ENCODE results near the gene SYCE1. TPM values are rescaled to one million over a fixed set of nuclear protein-coding genes. Genes with fewer than 3 reads are reported as not detected.

The SYCE1 gene
- total RNA-seq, 3 donors from 2014 or later = 3.9 to 5.4 TPM; not detected in 1

- TF ChIP-seq POLR2A (IDR thresholded peaks at IDR 0.05) (no peak), POLR2AphosphoS5 (IDR thresholded peaks at IDR 0.05) (no peak)
- TF ChIP-seq, protein P1, sequence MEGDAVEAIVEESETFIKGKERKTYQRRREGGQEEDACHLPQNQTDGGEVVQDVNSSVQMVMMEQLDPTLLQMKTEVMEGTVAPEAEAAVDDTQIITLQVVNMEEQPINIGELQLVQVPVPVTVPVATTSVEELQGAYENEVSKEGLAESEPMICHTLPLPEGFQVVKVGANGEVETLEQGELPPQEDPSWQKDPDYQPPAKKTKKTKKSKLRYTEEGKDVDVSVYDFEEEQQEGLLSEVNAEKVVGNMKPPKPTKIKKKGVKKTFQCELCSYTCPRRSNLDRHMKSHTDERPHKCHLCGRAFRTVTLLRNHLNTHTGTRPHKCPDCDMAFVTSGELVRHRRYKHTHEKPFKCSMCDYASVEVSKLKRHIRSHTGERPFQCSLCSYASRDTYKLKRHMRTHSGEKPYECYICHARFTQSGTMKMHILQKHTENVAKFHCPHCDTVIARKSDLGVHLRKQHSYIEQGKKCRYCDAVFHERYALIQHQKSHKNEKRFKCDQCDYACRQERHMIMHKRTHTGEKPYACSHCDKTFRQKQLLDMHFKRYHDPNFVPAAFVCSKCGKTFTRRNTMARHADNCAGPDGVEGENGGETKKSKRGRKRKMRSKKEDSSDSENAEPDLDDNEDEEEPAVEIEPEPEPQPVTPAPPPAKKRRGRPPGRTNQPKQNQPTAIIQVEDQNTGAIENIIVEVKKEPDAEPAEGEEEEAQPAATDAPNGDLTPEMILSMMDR (IDR thresholded peaks at IDR 0.05) = no peak
- Histone ChIP-seq H3K4me1 (no peaks in the 10 kb centered on the region), H3K36me3 (no peaks in the 10 kb centered on the region), H3K4me3 (no peak overlapping the region), H3K9me3 (no peaks in the 10 kb centered on the region), H3K27me3 (no peaks in the 10 kb centered on the region), H3K27ac (peak overlapping the region; percentile 64 to 76)
- no peak for DNase-seq (ENCODE audit: low spot score in 2 of 2)
- intact Hi-C loops (cut with DNase I; ENCODE audit: low total_unique reads) = no loop called here
Observed at GRCh38 chr10:133537546-133538545, 27.5 kb downstream of the SYCE1 start.

GRCh38 chr10:133536198-133536597 lies 29.2 kb downstream of the SYCE1 start:
- DNase-seq (ENCODE audit: low spot score in 2 of 2) = no peak
- H3K36me3 ChIP-seq = no peaks in the 10 kb centered on the region
- TF ChIP-seq, protein P1 (IDR thresholded peaks at IDR 0.05) = no peak
- TF ChIP-seq POLR2A (IDR thresholded peaks at IDR 0.05) = no peak
- no peak for TF ChIP-seq POLR2AphosphoS5 (IDR thresholded peaks at IDR 0.05)
- no peaks in the 10 kb centered on the region for H3K9me3 ChIP-seq
- no peaks in the 10 kb centered on the region for H3K4me1 ChIP-seq
- peaks cover 0 to 5% of the 10 kb centered on the region in 2 donors for H3K27me3 ChIP-seq
- H3K4me3 ChIP-seq = no peak overlapping the region
- intact Hi-C loops (cut with DNase I; ENCODE audit: low total_unique reads) = no loop called here
- no peak overlapping the region for H3K27ac ChIP-seq

DNA sequence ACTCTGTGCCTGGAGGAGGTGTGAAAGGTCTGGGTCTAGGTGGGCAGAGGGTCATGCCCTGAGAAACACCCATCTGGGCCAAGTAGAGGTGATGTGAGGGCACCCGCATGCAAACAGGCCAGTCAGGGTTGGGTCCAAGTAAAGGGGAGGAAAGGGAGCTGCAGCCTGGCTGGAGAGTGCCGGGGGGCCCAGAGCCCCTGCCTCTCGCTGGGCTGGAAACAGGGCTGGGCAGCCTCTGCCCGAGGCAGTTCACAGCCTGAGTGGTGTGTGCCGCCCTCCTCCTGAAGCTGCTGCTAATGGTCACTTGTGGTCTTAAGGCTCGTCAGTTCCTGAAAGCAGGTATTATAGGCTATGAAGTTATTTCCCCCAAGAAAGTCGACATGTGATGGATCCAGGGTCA lies 31.0 kb downstream of the SYCE1 start:
- no peak overlapping the region for H3K27ac ChIP-seq
- peaks cover 0 to 22% of the 10 kb centered on the region in 2 donors for H3K27me3 ChIP-seq
- no peak overlapping the region for H3K4me3 ChIP-seq
- H3K4me1 ChIP-seq = no peaks in the 10 kb centered on the region
- TF ChIP-seq POLR2A (IDR thresholded peaks at IDR 0.05) = no peak
- TF ChIP-seq POLR2AphosphoS5 (IDR thresholded peaks at IDR 0.05) = no peak
- TF ChIP-seq, protein P1 (IDR thresholded peaks at IDR 0.05) = no peak
- H3K36me3 ChIP-seq = no peaks in the 10 kb centered on the region
- H3K9me3 ChIP-seq = no peaks in the 10 kb centered on the region
- intact Hi-C loops (cut with DNase I; ENCODE audit: low total_unique reads) = no loop called here
- peak in 1 of 2 donors; percentile 25 for DNase-seq (ENCODE audit: low spot score in 2 of 2)

GRCh38 chr10:133532871-133533270 lies 32.5 kb downstream of the SYCE1 start:
- TF ChIP-seq POLR2A (IDR thresholded peaks at IDR 0.05) (no peak), POLR2AphosphoS5 (IDR thresholded peaks at IDR 0.05) (no peak)
- TF ChIP-seq, protein P1 (IDR thresholded peaks at IDR 0.05) = no peak

DNA sequence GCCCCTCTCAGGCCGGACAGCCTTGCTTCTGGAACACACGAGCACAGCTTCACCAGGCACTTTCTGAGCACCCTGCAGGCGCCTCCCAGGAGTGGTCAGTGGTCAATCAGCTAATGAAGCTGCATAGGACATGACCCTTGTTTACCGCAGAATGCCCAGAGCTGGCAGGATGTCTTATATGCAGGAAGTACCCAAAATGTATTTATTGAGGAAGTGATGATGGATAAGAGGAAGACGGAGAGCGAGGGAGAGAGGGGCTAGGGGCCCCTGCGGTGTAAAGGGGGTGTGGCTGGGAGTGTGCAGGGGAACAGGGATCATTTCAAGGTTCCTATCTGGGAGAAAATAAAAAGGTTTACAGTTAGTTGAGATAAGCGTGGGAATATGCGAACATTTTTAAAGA lies 34.9 kb downstream of the SYCE1 start:
- TF ChIP-seq POLR2AphosphoS5 (IDR thresholded peaks at IDR 0.05) = no peak
- TF ChIP-seq, protein P1 (IDR thresholded peaks at IDR 0.05) = no peak
- TF ChIP-seq POLR2A (IDR thresholded peaks at IDR 0.05) = no peak
- Histone ChIP-seq H3K27ac (no peak overlapping the region), H3K9me3 (no peaks in the 10 kb centered on the region), H3K4me1 (no peaks in the 10 kb centered on the region), H3K36me3 (no peaks in the 10 kb centered on the region), H3K27me3 (peaks cover 0 to 46% of the 10 kb centered on the region in 2 donors), H3K4me3 (no peak overlapping the region)
- intact Hi-C loops (cut with DNase I; ENCODE audit: low total_unique reads) = no loop called here
- DNase-seq (ENCODE audit: low spot score in 2 of 2) = no peak

More at GRCh38 chr10:133532871-133533270, 32.5 kb downstream of the SYCE1 start:
- Histone ChIP-seq H3K4me1 (no peaks in the 10 kb centered on the region), H3K4me3 (no peak overlapping the region), H3K27me3 (peaks cover 0 to 38% of the 10 kb centered on the region in 2 donors), H3K9me3 (no peaks in the 10 kb centered on the region), H3K36me3 (no peaks in the 10 kb centered on the region), H3K27ac (no peak overlapping the region)
- intact Hi-C loops (cut with DNase I; ENCODE audit: low total_unique reads) = no loop called here
- no peak for DNase-seq (ENCODE audit: low spot score in 2 of 2)
